Activated CD4-positive, alpha-beta T cell treated with anti-CD3 and anti-CD28 coated beads, Interleukin-2, Interleukin-4, amounts not matched to agents 100 ng/mL and 50 ng/mL, durations not matched to agents 16 hours and 8 hours (primary cell): ENCODE measurements around the gene KIF26B.
"Not testable (repeated sequence)": the region's sequence is repeated elsewhere in the genome, so short reads cannot be mapped to it uniquely, and the experiment has no call there.

Experiments
- DNase-seq: peaks from one replicate; pipeline ENCODE4 v3.0.0-alpha.2; 2020; ENCODE audit warnings: low spot score

The KIF26B gene

GRCh38 chr1:245652660-245653427 is 498.1 kb downstream of the KIF26B start:
- DNase-seq = no peak

GRCh38 chr1:245654460-245655050 is 499.8 kb downstream of the KIF26B start:
- no peak for DNase-seq

GRCh38 chr1:245656189-245656717 is 501.5 kb downstream of the KIF26B start:
- no peak for DNase-seq

GRCh38 chr1:245657371-245657770 is 502.6 kb downstream of the KIF26B start:
- DNase-seq = no peak

GRCh38 chr1:245663373-245663772 is 508.6 kb downstream of the KIF26B start:
- no peak for DNase-seq

GRCh38 chr1:245663841-245664240 is 509.1 kb downstream of the KIF26B start:
- no peak for DNase-seq

GRCh38 chr1:245666412-245666811 is 511.6 kb downstream of the KIF26B start:
- no peak for DNase-seq

- no peak for DNase-seq
Measured at GRCh38 chr1:245671349-245671748, 516.6 kb downstream of the KIF26B start.

GRCh38 chr1:245671966-245672767 is 517.4 kb downstream of the KIF26B start:
- no peak for DNase-seq

- not testable (repeated sequence) for DNase-seq
Measured at GRCh38 chr1:245672836-245673656, 518.3 kb downstream of the KIF26B start.

GRCh38 chr1:245673881-245674414 is 519.2 kb downstream of the KIF26B start:
- DNase-seq = no peak

- no peak for DNase-seq
Measured at GRCh38 chr1:245677461-245678240, 522.9 kb downstream of the KIF26B start.

GRCh38 chr1:245678860-245679411 is 524.2 kb downstream of the KIF26B start:
- no peak for DNase-seq

- no peak for DNase-seq
Measured at GRCh38 chr1:245679821-245680780, 525.3 kb downstream of the KIF26B start.

GRCh38 chr1:245682638-245683628 is 528.1 kb downstream of the KIF26B start:
- no peak for DNase-seq

GRCh38 chr1:245683676-245684075 is 528.9 kb downstream of the KIF26B start:
- DNase-seq = no peak

GRCh38 chr1:245684166-245684565 is 529.4 kb downstream of the KIF26B start:
- no peak for DNase-seq

- no peak for DNase-seq
Measured at GRCh38 chr1:245684571-245684970, 529.8 kb downstream of the KIF26B start.
